Stomach (tissue), 4 donors: ENCODE data around the gene ADAM12.

ENCODE experiments used
- POLR2A ChIP-seq, 4 donors: fragments of 450-650 bp; IDR thresholded peaks; one replicate each; pipeline ENCODE4 v1.6.1; 2016; ENCODE audit warnings: antibody characterized with exemption in 4 of 4, control low read depth in 2 of 4, mild to moderate bottlenecking in 1 of 4, moderate library complexity in 1 of 4
- TF ChIP-seq, protein P1 (sequence below), 7 experiments: fragments of 450-650 bp in 4 of 7; fragments of 200-600 bp in 3 of 7; sonication (generic) in 3 of 7; IDR thresholded peaks; one replicate each; pipeline ENCODE4 v1.5.1; 2016 to 2019; ENCODE audit warnings: antibody characterized with exemption in 7 of 7, control low read depth in 2 of 7, mild to moderate bottlenecking in 1 of 7

DNA sequence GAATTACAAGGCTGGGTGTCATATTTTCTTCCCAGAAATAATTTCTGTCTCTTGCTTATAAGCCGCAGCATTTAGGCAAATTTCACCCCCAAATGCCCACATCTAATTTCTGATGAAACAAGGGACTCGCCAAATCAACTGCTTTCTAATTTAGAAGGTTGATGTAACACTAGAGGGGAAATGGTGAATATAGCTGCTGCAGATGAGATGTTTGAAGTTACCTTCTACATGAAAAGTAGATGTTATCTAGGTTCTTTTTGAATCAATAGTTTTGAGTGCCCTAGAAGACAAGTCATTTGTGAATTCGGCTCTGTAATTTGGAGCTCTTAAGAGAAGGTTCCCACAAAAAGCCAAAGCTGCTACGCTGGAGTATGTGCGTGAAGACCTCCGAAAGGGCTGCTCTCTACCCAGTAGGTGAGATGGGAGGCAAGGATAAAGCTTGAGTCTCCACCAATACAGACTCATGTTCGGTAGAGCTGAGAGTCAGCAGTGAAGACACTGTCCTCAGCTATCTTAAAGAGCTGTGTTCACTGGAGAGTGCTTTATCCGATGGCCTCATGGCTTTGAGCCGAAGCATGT, 392.5 kb downstream of the ADAM12 start:
- TF ChIP-seq, protein P1, sequence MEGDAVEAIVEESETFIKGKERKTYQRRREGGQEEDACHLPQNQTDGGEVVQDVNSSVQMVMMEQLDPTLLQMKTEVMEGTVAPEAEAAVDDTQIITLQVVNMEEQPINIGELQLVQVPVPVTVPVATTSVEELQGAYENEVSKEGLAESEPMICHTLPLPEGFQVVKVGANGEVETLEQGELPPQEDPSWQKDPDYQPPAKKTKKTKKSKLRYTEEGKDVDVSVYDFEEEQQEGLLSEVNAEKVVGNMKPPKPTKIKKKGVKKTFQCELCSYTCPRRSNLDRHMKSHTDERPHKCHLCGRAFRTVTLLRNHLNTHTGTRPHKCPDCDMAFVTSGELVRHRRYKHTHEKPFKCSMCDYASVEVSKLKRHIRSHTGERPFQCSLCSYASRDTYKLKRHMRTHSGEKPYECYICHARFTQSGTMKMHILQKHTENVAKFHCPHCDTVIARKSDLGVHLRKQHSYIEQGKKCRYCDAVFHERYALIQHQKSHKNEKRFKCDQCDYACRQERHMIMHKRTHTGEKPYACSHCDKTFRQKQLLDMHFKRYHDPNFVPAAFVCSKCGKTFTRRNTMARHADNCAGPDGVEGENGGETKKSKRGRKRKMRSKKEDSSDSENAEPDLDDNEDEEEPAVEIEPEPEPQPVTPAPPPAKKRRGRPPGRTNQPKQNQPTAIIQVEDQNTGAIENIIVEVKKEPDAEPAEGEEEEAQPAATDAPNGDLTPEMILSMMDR (IDR thresholded peaks at IDR 0.05), result no peak
- no peak for TF ChIP-seq POLR2A (IDR thresholded peaks at IDR 0.05)
